Ovary (tissue), 3 donors: Measurements from ENCODE around the gene MRPS10.

Experiments used
- CTCF ChIP-seq, 3 donors: fragments of 450-650 bp in 2 of 3; fragments of 200-600 bp in 1 of 3; IDR thresholded peaks; one replicate each; pipeline versions ENCODE4 v1.5.1 to v1.8.0; 2016 to 2022; ENCODE audit warnings: antibody characterized with exemption in 3 of 3, mild to moderate bottlenecking in 1 of 3
- EP300 ChIP-seq: sonication (generic); formaldehyde crosslinking; IDR thresholded peaks from one replicate; pipeline ENCODE4 v1.6.1; 2017; ENCODE audit warnings: antibody characterized with exemption
- donor health status: DM: no; HTN: no; CAD: no.

- TF ChIP-seq EP300 (no peak), CTCF (IDR thresholded peaks at IDR 0.05) (no peak)
Observed at GRCh38 chr6:42263165-42263728, 45.6 kb upstream of the MRPS10 start.
